ENCODE results near the gene PRG3. TPM values are rescaled to one million over a fixed set of nuclear protein-coding genes. Genes with fewer than 3 reads are reported as not detected.

The PRG3 gene
- total and polyA plus RNA-seq, 2 donors (not counting 3 experiments of a cell fraction or from before 2014, with no cell fraction given), result not detected

- Histone ChIP-seq H3K9me1 (replicated peaks; ENCODE audit: control insufficient read depth, extremely low read depth, insufficient read depth, low read length) (no peaks in the 10 kb centered on the region), H3K4me2 (ENCODE audit: insufficient read depth, low read length) (no peak overlapping the region), H3K36me3 (ENCODE audit: control insufficient read depth in 2 of 2, extremely low read depth in 1 of 2, insufficient read depth in 2 of 2, low read length in 2 of 2) (no peaks in the 10 kb centered on the region), H2AFZ (ENCODE audit: low read depth, low read length) (no peak overlapping the region), H3K4me3 (replicated peaks in 1 of 3; ENCODE audit: insufficient read depth in 1 of 3, low read depth in 1 of 3, low read length in 3 of 3) (no peak overlapping the region), H3K79me2 (ENCODE audit: control insufficient read depth, insufficient read depth, low read length) (no peaks in the 10 kb centered on the region), H4K20me1 (replicated peaks; ENCODE audit: control insufficient read depth, extremely low read depth, insufficient read depth, low read length) (no peaks in the 10 kb centered on the region), H3K9me3 (replicated peaks; ENCODE audit: control insufficient read depth, insufficient read depth, low read length) (no peaks in the 10 kb centered on the region), H3K27ac (ENCODE audit: insufficient read depth, low read depth, low read length) (no peak overlapping the region), H3K9ac (replicated peaks; ENCODE audit: extremely low read depth, insufficient read depth, low read length) (no peak overlapping the region), H3K27me3 (ENCODE audit: control insufficient read depth in 2 of 2, insufficient read depth in 2 of 2, low read length in 2 of 2) (peaks cover 0 to 11% of the 10 kb centered on the region in 2 experiments), H3K4me1 (ENCODE audit: control insufficient read depth, extremely low read depth, insufficient read depth, low read length) (peaks cover 7% of the 10 kb centered on the region)
- CTCF ChIA-PET, result interaction anchor here (0.9 to 1.3 kb wide), 4 partner anchors 26 to 94 kb away, joined by 3 to 4 read pairs (median 4); no protein-coding TSS in a partner anchor
- dilution Hi-C loops (cut with MboI; ENCODE audit: extremely low pct_ligation_motif_present, low sequenced_read_pairs) (no loop called here), intact Hi-C loops (cut with micrococcal nuclease) (no loop called here)
- POLR2A ChIA-PET, result interaction anchor here (0.9 kb wide), 1 partner anchor 64 kb away, joined by 3 read pairs; the partner anchor contains the start of gene SSRP1
- no TSS peak for BruUV-seq (replicated peaks)
- TF ChIP-seq MAX (IDR thresholded peaks at IDR 0.05; ENCODE audit: insufficient read depth, insufficient read length) (no peak), POLR2AphosphoS5 (IDR thresholded peaks at IDR 0.05; ENCODE audit: insufficient read depth, low read depth, low read length) (no peak), FOS (IDR thresholded peaks at IDR 0.05; ENCODE audit: borderline replicate concordance, insufficient read depth, low read length) (peak; percentile 69), CTCF (IDR thresholded peaks at IDR 0.05; ENCODE audit: extremely low read depth in 1 of 2, insufficient read depth in 1 of 2, low read depth in 1 of 2, low read length in 2 of 2) (no peak)
- FAIRE-seq (peak; percentile 73), DNase-seq (ENCODE audit: low read depth, low spot score) (peak; percentile 27)
These were observed 18.3 kb upstream of the PRG3 start for GRCh38 chr11:57399221-57399620.

GRCh38 chr11:57397394-57397990 lies 16.5 kb upstream of the PRG3 start:
- Histone ChIP-seq H3K9me3 (replicated peaks; ENCODE audit: control insufficient read depth, insufficient read depth, low read length) (no peaks in the 10 kb centered on the region), H3K9me1 (replicated peaks; ENCODE audit: control insufficient read depth, extremely low read depth, insufficient read depth, low read length) (no peaks in the 10 kb centered on the region), H3K27ac (ENCODE audit: insufficient read depth, low read depth, low read length) (no peak overlapping the region), H4K20me1 (replicated peaks; ENCODE audit: control insufficient read depth, extremely low read depth, insufficient read depth, low read length) (no peaks in the 10 kb centered on the region), H3K4me1 (ENCODE audit: control insufficient read depth, extremely low read depth, insufficient read depth, low read length) (peaks cover 7% of the 10 kb centered on the region), H3K4me3 (replicated peaks in 1 of 3; ENCODE audit: insufficient read depth in 1 of 3, low read depth in 1 of 3, low read length in 3 of 3) (no peak overlapping the region), H3K9ac (replicated peaks; ENCODE audit: extremely low read depth, insufficient read depth, low read length) (no peak overlapping the region), H3K4me2 (ENCODE audit: insufficient read depth, low read length) (no peak overlapping the region), H2AFZ (ENCODE audit: low read depth, low read length) (no peak overlapping the region), H3K79me2 (ENCODE audit: control insufficient read depth, insufficient read depth, low read length) (no peaks in the 10 kb centered on the region), H3K36me3 (ENCODE audit: control insufficient read depth in 2 of 2, extremely low read depth in 1 of 2, insufficient read depth in 2 of 2, low read length in 2 of 2) (no peaks in the 10 kb centered on the region), H3K27me3 (ENCODE audit: control insufficient read depth in 2 of 2, insufficient read depth in 2 of 2, low read length in 2 of 2) (peaks cover 0 to 12% of the 10 kb centered on the region in 2 experiments)
- intact Hi-C loops (cut with micrococcal nuclease), result no loop called here
- ChIA-PET POLR2A (no interaction called here), CTCF (no interaction called here)
- TF ChIP-seq FOS (IDR thresholded peaks at IDR 0.05; ENCODE audit: borderline replicate concordance, insufficient read depth, low read length) (no peak), JUN (IDR thresholded peaks at IDR 0.05; ENCODE audit: borderline replicate concordance, insufficient read depth, insufficient read length, low read depth) (no peak), POLR2A (IDR thresholded peaks at IDR 0.05; ENCODE audit: low read depth, low read length) (no peak)
- no TSS peak for BruUV-seq (replicated peaks)
- no peak for FAIRE-seq
- dilution Hi-C loops (cut with MboI; ENCODE audit: extremely low pct_ligation_motif_present, low sequenced_read_pairs), result no loop called here
- no peak for DNase-seq (ENCODE audit: low read depth, low spot score)

Data from endothelial cell of umbilical vein (primary cell).